Glutamatergic neuron (in vitro differentiated cells): ENCODE results near the gene SCFD1. TPM values are rescaled to one million over a fixed set of nuclear protein-coding genes. Genes with fewer than 3 reads are reported as not detected.

Experiments used
- DNase-seq: peaks from one replicate; pipeline ENCODE4 v3.0.0; 2022
- H3K27ac Mint-ChIP-seq: one replicate; pipeline ENCODE4 v1.8.0; 2020; ENCODE audit warnings: mild to moderate bottlenecking, mixed read lengths, inconsistent platforms; ENCODE audit not compliant: unreplicated experiment
- H3K27me3 Mint-ChIP-seq: one replicate; pipeline ENCODE4 v1.8.0; 2020; ENCODE audit warnings: mild to moderate bottlenecking, moderate library complexity, mixed read lengths, inconsistent platforms; ENCODE audit not compliant: unreplicated experiment
- H3K36me3 Mint-ChIP-seq: one replicate; pipeline ENCODE4 v1.8.0; 2020; ENCODE audit warnings: mild to moderate bottlenecking, mixed read lengths, inconsistent platforms; ENCODE audit not compliant: unreplicated experiment
- H3K4me1 Mint-ChIP-seq: one replicate; pipeline ENCODE4 v1.8.0; 2020; ENCODE audit warnings: mild to moderate bottlenecking, low read depth, mixed read lengths, inconsistent platforms; ENCODE audit not compliant: unreplicated experiment
- H3K4me3 Mint-ChIP-seq: one replicate; pipeline ENCODE4 v1.8.0; 2020; ENCODE audit warnings: mild to moderate bottlenecking, mixed read lengths, inconsistent platforms; ENCODE audit not compliant: unreplicated experiment
- H3K9me3 Mint-ChIP-seq: one replicate; pipeline ENCODE4 v1.8.0; 2020; ENCODE audit warnings: mild to moderate bottlenecking, moderate library complexity, mixed read lengths, inconsistent platforms; ENCODE audit not compliant: unreplicated experiment
- total RNA-seq: library from RNA; stranded (reverse); fragmentation: NEBNext Ultra II Directional; extraction: Animal tissue kit (Norgen Biotek cat#: 25700); gene quantifications from one replicate; pipeline ENCODE4 v1.2.1, GENCODE V29; 2021; ENCODE audit not compliant: unreplicated experiment
- TF ChIP-seq, protein P1 (sequence below): fragments of 200-600 bp; sonication (generic); IDR thresholded peaks from one replicate; pipeline ENCODE4 v1.5.0; 2021; ENCODE audit not compliant: partially characterized antibody, unreplicated experiment

The SCFD1 gene
- total RNA-seq, 1 donor from 2014 or later, result 68.9 TPM

DNA sequence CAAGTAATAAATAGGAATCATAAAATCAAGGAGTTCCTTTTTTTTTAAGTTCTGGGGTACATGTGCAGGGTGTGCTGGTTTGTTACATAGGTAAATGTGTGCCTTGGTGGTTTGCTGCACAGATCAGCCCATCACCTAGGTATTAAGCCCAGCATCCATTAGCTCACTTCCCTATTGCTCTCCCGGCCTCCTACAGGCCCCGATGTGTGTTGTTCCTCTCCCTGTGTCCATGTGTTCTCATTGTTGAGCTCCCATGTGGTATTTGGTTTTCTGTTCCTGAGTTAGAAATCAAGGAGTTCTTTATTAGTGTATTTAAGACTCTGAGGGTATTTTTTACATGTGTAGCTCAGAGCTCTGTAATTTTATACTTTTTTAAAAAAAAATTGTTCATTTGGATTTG lies 86.0 kb downstream of the SCFD1 start:
- Mint-ChIP-seq H3K9me3 (no peaks in the 10 kb centered on the region), H3K27me3 (no peaks in the 10 kb centered on the region), H3K36me3 (no peaks in the 10 kb centered on the region), H3K27ac (no peak overlapping the region), H3K4me3 (no peak overlapping the region), H3K4me1 (no peaks in the 10 kb centered on the region)
- TF ChIP-seq, protein P1, sequence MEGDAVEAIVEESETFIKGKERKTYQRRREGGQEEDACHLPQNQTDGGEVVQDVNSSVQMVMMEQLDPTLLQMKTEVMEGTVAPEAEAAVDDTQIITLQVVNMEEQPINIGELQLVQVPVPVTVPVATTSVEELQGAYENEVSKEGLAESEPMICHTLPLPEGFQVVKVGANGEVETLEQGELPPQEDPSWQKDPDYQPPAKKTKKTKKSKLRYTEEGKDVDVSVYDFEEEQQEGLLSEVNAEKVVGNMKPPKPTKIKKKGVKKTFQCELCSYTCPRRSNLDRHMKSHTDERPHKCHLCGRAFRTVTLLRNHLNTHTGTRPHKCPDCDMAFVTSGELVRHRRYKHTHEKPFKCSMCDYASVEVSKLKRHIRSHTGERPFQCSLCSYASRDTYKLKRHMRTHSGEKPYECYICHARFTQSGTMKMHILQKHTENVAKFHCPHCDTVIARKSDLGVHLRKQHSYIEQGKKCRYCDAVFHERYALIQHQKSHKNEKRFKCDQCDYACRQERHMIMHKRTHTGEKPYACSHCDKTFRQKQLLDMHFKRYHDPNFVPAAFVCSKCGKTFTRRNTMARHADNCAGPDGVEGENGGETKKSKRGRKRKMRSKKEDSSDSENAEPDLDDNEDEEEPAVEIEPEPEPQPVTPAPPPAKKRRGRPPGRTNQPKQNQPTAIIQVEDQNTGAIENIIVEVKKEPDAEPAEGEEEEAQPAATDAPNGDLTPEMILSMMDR, result no peak
- no peak for DNase-seq

DNA sequence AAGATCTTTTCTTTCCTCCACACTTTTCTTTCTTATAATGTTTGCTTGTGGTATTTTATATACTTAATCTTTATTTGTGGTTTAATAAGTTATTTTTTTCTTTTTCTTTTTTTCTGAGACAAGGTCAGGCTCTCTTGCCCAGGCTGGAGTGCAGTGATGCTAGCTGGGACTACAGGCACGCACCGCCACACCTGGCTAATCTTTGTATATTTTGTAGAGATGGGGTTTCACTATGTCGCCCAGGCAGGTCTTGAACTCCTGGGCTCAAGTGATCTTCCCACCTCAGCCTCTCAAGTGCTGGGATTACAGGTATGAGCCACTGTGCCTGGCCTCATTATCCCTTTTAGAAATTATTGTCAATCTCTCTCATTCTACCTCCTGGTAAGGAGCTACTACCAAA lies 87.1 kb downstream of the SCFD1 start:
- no peaks in the 10 kb centered on the region for H3K9me3 Mint-ChIP-seq
- DNase-seq, result no peak
- no peaks in the 10 kb centered on the region for H3K27me3 Mint-ChIP-seq
- TF ChIP-seq, protein P1, result no peak
- H3K4me3 Mint-ChIP-seq, result no peak overlapping the region
- H3K27ac Mint-ChIP-seq, result no peak overlapping the region
- H3K4me1 Mint-ChIP-seq, result no peaks in the 10 kb centered on the region
- no peaks in the 10 kb centered on the region for H3K36me3 Mint-ChIP-seq

DNA sequence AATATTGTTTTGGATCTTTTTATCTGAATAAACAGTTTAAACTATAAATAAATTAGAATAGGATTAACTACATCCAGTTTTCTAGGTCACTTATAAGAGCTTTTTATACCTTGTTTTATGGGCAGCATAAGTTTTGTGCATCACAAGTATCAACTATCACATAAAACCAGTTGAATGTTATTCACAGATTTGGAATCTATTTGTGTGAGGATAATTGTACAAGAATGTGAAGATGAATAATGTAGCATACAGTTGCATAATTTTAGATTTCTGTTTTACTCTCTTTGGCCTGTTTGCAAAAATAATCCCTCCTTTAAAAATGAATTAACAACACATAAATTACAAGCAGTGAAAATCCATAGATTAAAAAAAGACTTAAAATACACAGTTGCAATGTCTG lies 88.8 kb downstream of the SCFD1 start:
- Mint-ChIP-seq H3K27ac (no peak overlapping the region), H3K4me3 (no peak overlapping the region), H3K9me3 (no peaks in the 10 kb centered on the region), H3K4me1 (no peaks in the 10 kb centered on the region), H3K27me3 (no peaks in the 10 kb centered on the region), H3K36me3 (no peaks in the 10 kb centered on the region)
- DNase-seq, result no peak
- TF ChIP-seq, protein P1, result no peak

DNA sequence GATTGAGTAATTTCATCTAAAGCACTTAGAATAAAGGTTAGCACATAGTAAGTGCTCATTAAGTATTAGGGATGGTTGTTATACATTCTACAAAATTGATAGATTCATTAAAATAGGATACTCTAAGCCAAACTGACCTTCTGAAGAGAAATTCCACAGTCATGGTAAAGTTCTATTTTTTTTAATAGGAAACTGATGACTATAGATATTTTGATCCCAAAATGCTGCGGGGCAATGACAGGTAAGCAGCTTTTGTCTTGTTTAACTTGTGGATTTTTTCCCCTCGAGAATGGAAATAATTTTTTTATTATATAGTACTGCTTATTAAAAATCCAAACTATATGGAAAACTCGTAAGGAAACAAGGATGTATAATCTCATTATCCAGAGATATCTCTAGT lies 97.0 kb downstream of the SCFD1 start:
- TF ChIP-seq, protein P1, result no peak
- Mint-ChIP-seq H3K4me1 (no peaks in the 10 kb centered on the region), H3K27me3 (no peaks in the 10 kb centered on the region), H3K36me3 (no peaks in the 10 kb centered on the region), H3K27ac (no peak overlapping the region), H3K4me3 (no peak overlapping the region), H3K9me3 (no peaks in the 10 kb centered on the region)
- DNase-seq, result no peak

- TF ChIP-seq, protein P1, result no peak
- Mint-ChIP-seq H3K9me3 (no peaks in the 10 kb centered on the region), H3K36me3 (peaks cover 4% of the 10 kb centered on the region), H3K27me3 (peaks cover 2% of the 10 kb centered on the region), H3K27ac (no peak overlapping the region), H3K4me3 (no peak overlapping the region), H3K4me1 (no peaks in the 10 kb centered on the region)
- DNase-seq, result no peak
Measured at GRCh38 chr14:30725763-30726162, 103.6 kb downstream of the SCFD1 start.
